Measurements from ENCODE around the gene TEX35.

TEX35 gene

GRCh38 chr1:178500936-178501554 lies 11.9 kb upstream of the TEX35 start:
- no peak for TF ChIP-seq CTCF (IDR thresholded peaks at IDR 0.05)

GRCh38 chr1:178501705-178502329 lies 11.1 kb upstream of the TEX35 start:
- peak; percentile 97 for TF ChIP-seq CTCF (IDR thresholded peaks at IDR 0.05)

GRCh38 chr1:178502330-178502714 lies 10.6 kb upstream of the TEX35 start:
- TF ChIP-seq CTCF (IDR thresholded peaks at IDR 0.05), result no peak

- TF ChIP-seq CTCF (IDR thresholded peaks at IDR 0.05), result no peak
Measured at GRCh38 chr1:178502856-178503255, 10.1 kb upstream of the TEX35 start.

GRCh38 chr1:178503849-178504248 lies 9.1 kb upstream of the TEX35 start:
- no peak for TF ChIP-seq CTCF (IDR thresholded peaks at IDR 0.05)

- TF ChIP-seq CTCF (IDR thresholded peaks at IDR 0.05), result no peak
Measured at GRCh38 chr1:178504286-178504685, 8.6 kb upstream of the TEX35 start.

GRCh38 chr1:178506177-178506576 lies 6.7 kb upstream of the TEX35 start:
- TF ChIP-seq CTCF (IDR thresholded peaks at IDR 0.05), result no peak
